ENCODE measurements around the gene FAR2. TPM values are rescaled to one million over a fixed set of nuclear protein-coding genes. Genes with fewer than 3 reads are reported as not detected.
A peak's percentile ranks its signal among the peaks of the same experiment; 100 is the strongest.
"Not testable (repeated sequence)": the region's sequence is repeated elsewhere in the genome, so short reads cannot be mapped to it uniquely, and the experiment has no call there.

Gene FAR2
- total RNA-seq, 1 donor = 5.6 TPM

GRCh38 chr12:29176941-29177340 lies 27.9 kb downstream of the FAR2 start:
- no peak for TF ChIP-seq CTCF (IDR thresholded peaks at IDR 0.05; ENCODE audit: insufficient read depth, low read depth, low read length)
- H3K4me3 ChIP-seq (ENCODE audit: low read depth, low read length) = no peak overlapping the region
- DNase-seq (ENCODE audit: low read depth) = peak; percentile 35

- not testable (repeated sequence) for H3K4me3 ChIP-seq (ENCODE audit: low read depth, low read length); DNase-seq (ENCODE audit: low read depth)
Measured at GRCh38 chr12:29182247-29182646, 33.2 kb downstream of the FAR2 start.

- no peak overlapping the region for H3K4me3 ChIP-seq (ENCODE audit: low read depth, low read length)
- peak; percentile 33 for DNase-seq (ENCODE audit: low read depth)
- no peak for TF ChIP-seq CTCF (IDR thresholded peaks at IDR 0.05; ENCODE audit: insufficient read depth, low read depth, low read length)
Measured at GRCh38 chr12:29187756-29188155, 38.7 kb downstream of the FAR2 start.

- H3K4me3 ChIP-seq (ENCODE audit: low read depth, low read length) = no peak overlapping the region
- DNase-seq (ENCODE audit: low read depth) = no peak
- no peak for TF ChIP-seq CTCF (IDR thresholded peaks at IDR 0.05; ENCODE audit: insufficient read depth, low read depth, low read length)
Measured at GRCh38 chr12:29191267-29191850, 42.3 kb downstream of the FAR2 start.

GRCh38 chr12:29198901-29199300 lies 49.8 kb downstream of the FAR2 start:
- DNase-seq (ENCODE audit: low read depth) = no peak
- H3K4me3 ChIP-seq (ENCODE audit: low read depth, low read length) = no peak overlapping the region
- no peak for TF ChIP-seq CTCF (IDR thresholded peaks at IDR 0.05; ENCODE audit: insufficient read depth, low read depth, low read length)

GRCh38 chr12:29200586-29200985 lies 51.5 kb downstream of the FAR2 start:
- no peak overlapping the region for H3K4me3 ChIP-seq (ENCODE audit: low read depth, low read length)
- no peak for DNase-seq (ENCODE audit: low read depth)
- no peak for TF ChIP-seq CTCF (IDR thresholded peaks at IDR 0.05; ENCODE audit: insufficient read depth, low read depth, low read length)

- TF ChIP-seq CTCF (IDR thresholded peaks at IDR 0.05; ENCODE audit: insufficient read depth, low read depth, low read length) = no peak
- H3K4me3 ChIP-seq (ENCODE audit: low read depth, low read length) = no peak overlapping the region
- DNase-seq (ENCODE audit: low read depth) = no peak
Measured at GRCh38 chr12:29201296-29201695, 52.2 kb downstream of the FAR2 start.

Measured in fibroblast of villous mesenchyme (primary cell).